LHCN-M2 (cell line): ENCODE results near the gene COL27A1. TPM values are rescaled to one million over a fixed set of nuclear protein-coding genes. Genes with fewer than 3 reads are reported as not detected.
"Not testable (repeated sequence)": the region's sequence is repeated elsewhere in the genome, so short reads cannot be mapped to it uniquely, and the experiment has no call there.

Source experiments
- DNase-seq: peaks from one replicate; pipeline ENCODE4 v3.0.0-alpha.2; 2012; ENCODE audit warnings: low read depth
- total RNA-seq: library from RNA; depleted of rRNA; stranded (reverse); fragments of >200 nt; gene quantifications from 2 replicates; pipeline ENCODE4 v1.2.3, GENCODE V29; 2014

COL27A1 gene
- total RNA-seq, 1 experiment from 2014 or later, result 6.7 TPM

- no peak for DNase-seq
Measured at GRCh38 chr9:114123031-114123977, 32.0 kb upstream of the COL27A1 start.

GRCh38 chr9:114124138-114124537 is 31.2 kb upstream of the COL27A1 start:
- no peak for DNase-seq

- no peak for DNase-seq
Measured at GRCh38 chr9:114124666-114125475, 30.5 kb upstream of the COL27A1 start.

- DNase-seq, result no peak
Measured at GRCh38 chr9:114125476-114126013, 29.8 kb upstream of the COL27A1 start.

- DNase-seq, result no peak
Measured at GRCh38 chr9:114126247-114127060, 28.9 kb upstream of the COL27A1 start.

- not testable (repeated sequence) for DNase-seq
Measured at GRCh38 chr9:114128759-114129158, 26.6 kb upstream of the COL27A1 start.

- no peak for DNase-seq
Measured at GRCh38 chr9:114130141-114130540, 25.2 kb upstream of the COL27A1 start.

GRCh38 chr9:114130624-114131277 is 24.6 kb upstream of the COL27A1 start:
- DNase-seq, result no peak

GRCh38 chr9:114131808-114132549 is 23.4 kb upstream of the COL27A1 start:
- DNase-seq, result no peak

GRCh38 chr9:114132550-114132918 is 22.8 kb upstream of the COL27A1 start:
- no peak for DNase-seq

GRCh38 chr9:114134827-114135396 is 20.4 kb upstream of the COL27A1 start:
- DNase-seq, result no peak

GRCh38 chr9:114137831-114138230 is 17.5 kb upstream of the COL27A1 start:
- no peak for DNase-seq

GRCh38 chr9:114138552-114138971 is 16.8 kb upstream of the COL27A1 start:
- no peak for DNase-seq

- no peak for DNase-seq
Measured at GRCh38 chr9:114139071-114139470, 16.3 kb upstream of the COL27A1 start.

- DNase-seq, result no peak
Measured at GRCh38 chr9:114140401-114140800, 14.9 kb upstream of the COL27A1 start.

- DNase-seq, result peak; percentile 25
Measured at GRCh38 chr9:114140850-114141249, 14.5 kb upstream of the COL27A1 start.

GRCh38 chr9:114141553-114142402 is 13.6 kb upstream of the COL27A1 start:
- DNase-seq, result peak; percentile 32

GRCh38 chr9:114143234-114143633 is 12.1 kb upstream of the COL27A1 start:
- DNase-seq, result no peak

GRCh38 chr9:114146735-114147134 is 8.6 kb upstream of the COL27A1 start:
- no peak for DNase-seq
